ENCODE data around the gene FKBP15.

- TF ChIP-seq EP300 (IDR thresholded peaks at IDR 0.05; ENCODE audit: borderline replicate concordance in 1 of 2, low read depth in 1 of 2, low read length in 1 of 2) (no peak), POLR2AphosphoS5 (IDR thresholded peaks at IDR 0.05; ENCODE audit: low read depth, low read length) (no peak), FOSL2 (IDR thresholded peaks at IDR 0.05; ENCODE audit: borderline replicate concordance, low read depth) (no peak), GABPA (IDR thresholded peaks at IDR 0.05; ENCODE audit: low read depth) (no peak), TAF1 (IDR thresholded peaks at IDR 0.05; ENCODE audit: borderline replicate concordance, low read depth, low read length) (no peak), ELF1 (IDR thresholded peaks at IDR 0.05) (no peak), YY1 (IDR thresholded peaks at IDR 0.05; ENCODE audit: low read depth) (no peak), RFX5 (IDR thresholded peaks at IDR 0.05; ENCODE audit: low read length) (no peak), FOXM1 (IDR thresholded peaks at IDR 0.05; ENCODE audit: low read depth) (no peak), TCF12 (IDR thresholded peaks at IDR 0.05) (no peak)
- TF ChIP-seq, protein P1, sequence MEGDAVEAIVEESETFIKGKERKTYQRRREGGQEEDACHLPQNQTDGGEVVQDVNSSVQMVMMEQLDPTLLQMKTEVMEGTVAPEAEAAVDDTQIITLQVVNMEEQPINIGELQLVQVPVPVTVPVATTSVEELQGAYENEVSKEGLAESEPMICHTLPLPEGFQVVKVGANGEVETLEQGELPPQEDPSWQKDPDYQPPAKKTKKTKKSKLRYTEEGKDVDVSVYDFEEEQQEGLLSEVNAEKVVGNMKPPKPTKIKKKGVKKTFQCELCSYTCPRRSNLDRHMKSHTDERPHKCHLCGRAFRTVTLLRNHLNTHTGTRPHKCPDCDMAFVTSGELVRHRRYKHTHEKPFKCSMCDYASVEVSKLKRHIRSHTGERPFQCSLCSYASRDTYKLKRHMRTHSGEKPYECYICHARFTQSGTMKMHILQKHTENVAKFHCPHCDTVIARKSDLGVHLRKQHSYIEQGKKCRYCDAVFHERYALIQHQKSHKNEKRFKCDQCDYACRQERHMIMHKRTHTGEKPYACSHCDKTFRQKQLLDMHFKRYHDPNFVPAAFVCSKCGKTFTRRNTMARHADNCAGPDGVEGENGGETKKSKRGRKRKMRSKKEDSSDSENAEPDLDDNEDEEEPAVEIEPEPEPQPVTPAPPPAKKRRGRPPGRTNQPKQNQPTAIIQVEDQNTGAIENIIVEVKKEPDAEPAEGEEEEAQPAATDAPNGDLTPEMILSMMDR (IDR thresholded peaks at IDR 0.05) = no peak
Observed at GRCh38 chr9:113205861-113206260, 15.2 kb downstream of the FKBP15 start.

Data from SK-N-SH (cell line).